Measurements from ENCODE around the gene INSR. TPM values are rescaled to one million over a fixed set of nuclear protein-coding genes. Genes with fewer than 3 reads are reported as not detected.

Gene INSR
- total and polyA plus RNA-seq, 4 donors, result 4.8 to 106 (median 39.5) TPM

GRCh38 chr19:7288131-7288530 lies 6.1 kb downstream of the INSR start:
- DNase-seq, result no peak

GRCh38 chr19:7287722-7288121 lies 6.5 kb downstream of the INSR start:
- DNase-seq (no peak), ATAC-seq (ENCODE audit: low FRiP score) (no peak)
- Histone ChIP-seq H3K9me3 (ENCODE audit: control insufficient read depth, low read length) (no peaks in the 10 kb centered on the region), H3K27me3 (ENCODE audit: control insufficient read depth in 1 of 2, insufficient read depth in 2 of 2, low read length in 1 of 2) (no peaks in the 10 kb centered on the region), H3K27ac (ENCODE audit: low read depth in 1 of 2, low read length in 2 of 2) (no peak overlapping the region), H3K4me3 (ENCODE audit: low read length in 2 of 2) (no peak overlapping the region), H3K4me1 (ENCODE audit: control insufficient read depth in 1 of 2, insufficient read depth in 2 of 2, low read length in 2 of 2) (peaks cover 0 to 2% of the 10 kb centered on the region in 2 donors), H3K36me3 (ENCODE audit: control insufficient read depth in 1 of 2, insufficient read depth in 2 of 2, low read length in 1 of 2) (no peaks in the 10 kb centered on the region)
- intact Hi-C loops (cut with DNase I), result no loop called here
- 68 to 72% methylated on average over 10 of the region's 10 CpGs for WGBS, 2 donors

More at GRCh38 chr19:7288131-7288530, 6.1 kb downstream of the INSR start:
- ATAC-seq (ENCODE audit: low FRiP score), result no peak
- Histone ChIP-seq H3K27me3 (ENCODE audit: control insufficient read depth in 1 of 2, insufficient read depth in 2 of 2, low read length in 1 of 2) (no peaks in the 10 kb centered on the region), H3K4me3 (ENCODE audit: low read length in 2 of 2) (no peak overlapping the region), H3K9me3 (ENCODE audit: control insufficient read depth, low read length) (no peaks in the 10 kb centered on the region), H3K4me1 (ENCODE audit: control insufficient read depth in 1 of 2, insufficient read depth in 2 of 2, low read length in 2 of 2) (peaks cover 0 to 2% of the 10 kb centered on the region in 2 donors), H3K27ac (ENCODE audit: low read depth in 1 of 2, low read length in 2 of 2) (no peak overlapping the region), H3K36me3 (ENCODE audit: control insufficient read depth in 1 of 2, insufficient read depth in 2 of 2, low read length in 1 of 2) (no peaks in the 10 kb centered on the region)
- 99 to 100% methylated on average over 1 of the region's 1 CpG for WGBS, 2 donors
- intact Hi-C loops (cut with DNase I), result no loop called here

- intact Hi-C loops (cut with DNase I), result no loop called here
- Histone ChIP-seq H3K4me3 (ENCODE audit: low read length in 2 of 2) (no peak overlapping the region), H3K27ac (ENCODE audit: low read depth in 1 of 2, low read length in 2 of 2) (no peak overlapping the region), H3K4me1 (ENCODE audit: control insufficient read depth in 1 of 2, insufficient read depth in 2 of 2, low read length in 2 of 2) (no peaks in the 10 kb centered on the region), H3K36me3 (ENCODE audit: control insufficient read depth in 1 of 2, insufficient read depth in 2 of 2, low read length in 1 of 2) (peaks cover 0 to 2% of the 10 kb centered on the region in 2 donors), H3K9me3 (ENCODE audit: control insufficient read depth, low read length) (no peaks in the 10 kb centered on the region), H3K27me3 (ENCODE audit: control insufficient read depth in 1 of 2, insufficient read depth in 2 of 2, low read length in 1 of 2) (no peaks in the 10 kb centered on the region)
- DNase-seq (no peak), ATAC-seq (ENCODE audit: low FRiP score) (no peak)
- 90 to 91% methylated on average over 10 of the region's 10 CpGs for WGBS, 2 donors
Measured at GRCh38 chr19:7280940-7281666, 13.1 kb downstream of the INSR start.

DNA sequence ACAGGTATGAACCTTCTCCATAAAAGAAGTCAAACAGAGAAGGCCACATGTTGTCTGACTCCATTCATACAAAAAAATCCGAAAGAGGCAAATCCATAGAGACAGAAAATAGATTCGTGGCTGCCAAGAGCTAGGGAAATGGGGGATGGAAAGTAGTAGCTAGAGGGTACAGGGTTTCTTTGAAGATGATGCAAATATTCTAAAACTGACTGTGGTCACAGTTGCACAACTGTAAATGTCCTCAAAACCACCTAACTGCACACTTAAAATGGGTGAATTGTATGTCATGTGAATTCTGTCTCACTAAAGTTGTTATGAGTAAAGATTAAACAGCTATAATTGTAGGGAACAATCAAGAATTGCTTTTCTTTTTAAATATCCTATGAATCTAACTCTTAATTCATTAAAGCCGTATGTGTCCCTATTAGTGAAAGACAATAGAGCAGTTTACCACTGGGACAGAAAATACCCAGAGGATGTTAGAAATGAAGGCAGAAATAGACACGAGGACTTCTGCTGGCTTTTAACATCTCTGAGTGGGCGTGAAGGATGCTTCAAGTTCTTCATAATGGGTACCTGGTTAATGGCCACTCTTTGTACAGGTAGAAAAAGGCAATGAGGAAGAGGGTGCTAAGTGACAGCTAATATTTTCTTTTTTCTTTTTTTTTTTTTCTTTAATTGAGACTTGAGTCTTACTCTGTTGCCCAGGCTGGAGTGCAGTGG lies 21.2 kb downstream of the INSR start:
- Histone ChIP-seq H3K9me3 (ENCODE audit: control insufficient read depth, low read length) (no peaks in the 10 kb centered on the region), H3K4me3 (ENCODE audit: low read length in 2 of 2) (no peak overlapping the region), H3K27me3 (ENCODE audit: control insufficient read depth in 1 of 2, insufficient read depth in 2 of 2, low read length in 1 of 2) (no peaks in the 10 kb centered on the region), H3K27ac (ENCODE audit: low read depth in 1 of 2, low read length in 2 of 2) (no peak overlapping the region), H3K4me1 (ENCODE audit: control insufficient read depth in 1 of 2, insufficient read depth in 2 of 2, low read length in 2 of 2) (no peaks in the 10 kb centered on the region), H3K36me3 (ENCODE audit: control insufficient read depth in 1 of 2, insufficient read depth in 2 of 2, low read length in 1 of 2) (no peaks in the 10 kb centered on the region)
- 65 to 76% methylated on average over 5 of the region's 5 CpGs for WGBS, 2 donors
- ATAC-seq (ENCODE audit: low FRiP score) (no peak), DNase-seq (no peak)
- intact Hi-C loops (cut with DNase I), result no loop called here

- H3K4me1 ChIP-seq (ENCODE audit: control insufficient read depth in 1 of 2, insufficient read depth in 2 of 2, low read length in 2 of 2), result peaks cover 0 to 2% of the 10 kb centered on the region in 2 donors
- H3K36me3 ChIP-seq (ENCODE audit: control insufficient read depth in 1 of 2, insufficient read depth in 2 of 2, low read length in 1 of 2), result peaks cover 2 to 4% of the 10 kb centered on the region in 2 donors
- H3K4me3 ChIP-seq (ENCODE audit: low read length in 2 of 2), result no peak overlapping the region
- H3K9me3 ChIP-seq (ENCODE audit: control insufficient read depth, low read length), result no peaks in the 10 kb centered on the region
- H3K27ac ChIP-seq (ENCODE audit: low read depth in 1 of 2, low read length in 2 of 2), result no peak overlapping the region
- intact Hi-C loops (cut with DNase I), result no loop called here
- ATAC-seq (ENCODE audit: low FRiP score) (no peak), DNase-seq (no peak)
- no peaks in the 10 kb centered on the region for H3K27me3 ChIP-seq (ENCODE audit: control insufficient read depth in 1 of 2, insufficient read depth in 2 of 2, low read length in 1 of 2)
- WGBS, 2 donors, result 90 to 93% methylated on average over 5 of the region's 5 CpGs
Measured at GRCh38 chr19:7268705-7269098, 25.5 kb downstream of the INSR start.

- WGBS, 2 donors, result 81 to 83% methylated on average over 22 of the region's 22 CpGs
- Histone ChIP-seq H3K4me3 (ENCODE audit: low read length in 2 of 2) (no peak overlapping the region), H3K36me3 (ENCODE audit: control insufficient read depth in 1 of 2, insufficient read depth in 2 of 2, low read length in 1 of 2) (peaks cover 2 to 4% of the 10 kb centered on the region in 2 donors), H3K27me3 (ENCODE audit: control insufficient read depth in 1 of 2, insufficient read depth in 2 of 2, low read length in 1 of 2) (no peaks in the 10 kb centered on the region), H3K27ac (ENCODE audit: low read depth in 1 of 2, low read length in 2 of 2) (no peak overlapping the region), H3K9me3 (ENCODE audit: control insufficient read depth, low read length) (no peaks in the 10 kb centered on the region), H3K4me1 (ENCODE audit: control insufficient read depth in 1 of 2, insufficient read depth in 2 of 2, low read length in 2 of 2) (peaks cover 0 to 2% of the 10 kb centered on the region in 2 donors)
- intact Hi-C loops (cut with DNase I), result no loop called here
- ATAC-seq (ENCODE audit: low FRiP score) (no peak), DNase-seq (peak in 1 of 2 donors; percentile 54)
Measured at GRCh38 chr19:7267792-7268704, 26.2 kb downstream of the INSR start.

GRCh38 chr19:7266832-7267231 lies 27.4 kb downstream of the INSR start:
- intact Hi-C loops (cut with DNase I), result no loop called here
- 92 to 93% methylated on average over 7 of the region's 7 CpGs for WGBS, 2 donors
- ATAC-seq (ENCODE audit: low FRiP score) (no peak), DNase-seq (no peak)
- peaks cover 2 to 4% of the 10 kb centered on the region in 2 donors for H3K36me3 ChIP-seq (ENCODE audit: control insufficient read depth in 1 of 2, insufficient read depth in 2 of 2, low read length in 1 of 2)
- peaks cover 0 to 2% of the 10 kb centered on the region in 2 donors for H3K4me1 ChIP-seq (ENCODE audit: control insufficient read depth in 1 of 2, insufficient read depth in 2 of 2, low read length in 2 of 2)
- no peak overlapping the region for H3K4me3 ChIP-seq (ENCODE audit: low read length in 2 of 2)
- H3K27me3 ChIP-seq (ENCODE audit: control insufficient read depth in 1 of 2, insufficient read depth in 2 of 2, low read length in 1 of 2), result no peaks in the 10 kb centered on the region
- no peaks in the 10 kb centered on the region for H3K9me3 ChIP-seq (ENCODE audit: control insufficient read depth, low read length)
- H3K27ac ChIP-seq (ENCODE audit: low read depth in 1 of 2, low read length in 2 of 2), result no peak overlapping the region

DNA sequence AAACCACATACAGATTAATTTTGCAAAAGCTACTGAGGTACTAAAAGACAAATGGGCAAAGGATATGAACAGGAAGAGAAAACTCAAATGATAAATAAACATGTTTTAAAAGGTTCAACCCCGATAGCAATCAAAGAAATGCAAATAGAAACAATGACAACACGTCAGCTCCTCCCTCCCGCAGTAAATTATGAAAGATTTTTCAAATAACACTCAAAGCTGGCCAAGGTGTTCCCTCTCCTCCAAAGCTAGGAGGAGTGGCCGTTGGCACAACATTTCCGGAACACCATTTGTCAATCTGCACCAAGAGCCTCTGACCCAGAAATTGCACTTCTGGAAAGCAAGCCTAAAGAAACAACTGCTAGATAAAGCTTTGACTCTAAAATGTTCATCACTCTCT lies 28.3 kb downstream of the INSR start:
- Histone ChIP-seq H3K4me3 (ENCODE audit: low read length in 2 of 2) (no peak overlapping the region), H3K36me3 (ENCODE audit: control insufficient read depth in 1 of 2, insufficient read depth in 2 of 2, low read length in 1 of 2) (peaks cover 2 to 4% of the 10 kb centered on the region in 2 donors), H3K9me3 (ENCODE audit: control insufficient read depth, low read length) (no peaks in the 10 kb centered on the region), H3K4me1 (ENCODE audit: control insufficient read depth in 1 of 2, insufficient read depth in 2 of 2, low read length in 2 of 2) (peaks cover 0 to 2% of the 10 kb centered on the region in 2 donors), H3K27ac (ENCODE audit: low read depth in 1 of 2, low read length in 2 of 2) (no peak overlapping the region), H3K27me3 (ENCODE audit: control insufficient read depth in 1 of 2, insufficient read depth in 2 of 2, low read length in 1 of 2) (no peaks in the 10 kb centered on the region)
- DNase-seq (no peak), ATAC-seq (ENCODE audit: low FRiP score) (no peak)
- intact Hi-C loops (cut with DNase I), result no loop called here
- 5 to 9% methylated on average over 5 of the region's 5 CpGs for WGBS, 2 donors

Measured in aorta (tissue), 5 donors.